Measurements from ENCODE around the gene KDM4B. TPM values are rescaled to one million over a fixed set of nuclear protein-coding genes. Genes with fewer than 3 reads are reported as not detected.
A peak's percentile ranks its signal among the peaks of the same experiment; 100 is the strongest.

KDM4B gene
- total RNA-seq, 2 donors from 2014 or later: 49.1 to 54.0 TPM

DNA sequence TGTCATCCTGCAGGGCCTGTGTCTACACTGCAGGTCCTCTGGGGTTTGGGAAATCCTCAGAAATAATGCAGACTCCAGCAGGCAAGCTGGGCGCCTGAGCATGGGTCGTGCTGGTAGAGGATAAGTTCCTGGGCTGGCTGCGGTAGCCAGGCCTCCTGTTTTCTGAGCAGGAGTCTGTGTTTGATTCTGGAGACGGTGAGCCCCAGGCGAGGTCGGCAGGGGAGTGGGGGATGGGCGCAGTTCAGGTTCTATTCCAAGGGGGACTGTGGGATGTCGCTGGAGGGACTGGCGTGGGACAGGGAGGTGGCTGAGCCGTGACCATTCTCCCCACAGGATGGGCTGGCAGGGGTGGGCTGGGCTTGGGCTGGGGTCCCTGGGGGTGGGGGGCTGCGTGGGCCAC, 154.7 kb downstream of the KDM4B start:
- Histone ChIP-seq H3K36me3 (peaks cover 27% of the 10 kb centered on the region), H3K27ac (no peak overlapping the region)

GRCh38 chr19:5124111-5124855, 155.4 kb downstream of the KDM4B start:
- DNase-seq (ENCODE audit: low spot score) (no peak), ATAC-seq (ENCODE audit: insufficient number of reproducible peaks, low FRiP score, low read depth) (no peak)
- peaks cover 9 to 43% of the 10 kb centered on the region in 2 donors for H3K4me1 ChIP-seq (ENCODE audit: control insufficient read depth in 1 of 2, low read depth in 2 of 2)
- no peaks in the 10 kb centered on the region for H3K27me3 ChIP-seq (replicated peaks; ENCODE audit: insufficient read depth)
- no peaks in the 10 kb centered on the region for H3K9me3 ChIP-seq
- TF ChIP-seq CTCF (IDR thresholded peaks at IDR 0.05): no peak
- no peak overlapping the region for H3K27ac ChIP-seq
- H3K36me3 ChIP-seq: peaks cover 25% of the 10 kb centered on the region
- H3K4me3 ChIP-seq: no peak overlapping the region

More for the DNA sequence above, 154.7 kb downstream of the KDM4B start:
- TF ChIP-seq CTCF (IDR thresholded peaks at IDR 0.05): no peak
- peaks cover 9 to 36% of the 10 kb centered on the region in 2 donors for H3K4me1 ChIP-seq (ENCODE audit: control insufficient read depth in 1 of 2, low read depth in 2 of 2)
- H3K27me3 ChIP-seq (replicated peaks; ENCODE audit: insufficient read depth): no peaks in the 10 kb centered on the region
- no peak overlapping the region for H3K4me3 ChIP-seq
- H3K9me3 ChIP-seq: no peaks in the 10 kb centered on the region
- no peak for DNase-seq (ENCODE audit: low spot score)
- no peak for ATAC-seq (ENCODE audit: insufficient number of reproducible peaks, low FRiP score, low read depth)

DNA sequence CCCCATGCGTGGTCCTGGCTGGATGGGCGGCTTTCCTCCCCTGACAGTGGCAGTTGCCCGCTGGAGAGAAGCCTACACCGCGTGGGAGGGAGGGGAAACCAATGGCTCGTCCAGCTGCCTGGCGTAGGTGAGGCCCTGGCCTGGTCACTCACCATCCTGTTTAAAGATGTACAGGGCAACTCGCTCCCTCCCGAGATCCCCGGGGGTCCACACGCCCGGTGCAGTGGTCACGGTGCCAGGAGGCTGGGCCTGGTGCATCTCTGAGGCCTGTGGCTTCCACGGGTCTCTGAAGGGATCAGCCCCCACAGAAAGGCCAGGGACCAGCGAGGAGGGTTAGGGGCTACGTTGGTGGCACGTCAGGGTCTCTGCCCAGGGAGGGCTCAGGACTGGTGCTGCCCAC, 156.5 kb downstream of the KDM4B start:
- no peaks in the 10 kb centered on the region for H3K9me3 ChIP-seq
- DNase-seq (ENCODE audit: low spot score) (no peak), ATAC-seq (ENCODE audit: insufficient number of reproducible peaks, low FRiP score, low read depth) (no peak)
- no peaks in the 10 kb centered on the region for H3K27me3 ChIP-seq (replicated peaks; ENCODE audit: insufficient read depth)
- peaks cover 9 to 44% of the 10 kb centered on the region in 2 donors for H3K4me1 ChIP-seq (ENCODE audit: control insufficient read depth in 1 of 2, low read depth in 2 of 2)
- H3K4me3 ChIP-seq: no peak overlapping the region
- H3K36me3 ChIP-seq: peaks cover 18% of the 10 kb centered on the region
- TF ChIP-seq CTCF (IDR thresholded peaks at IDR 0.05): no peak
- peak overlapping the region; percentile 8 to 12 for H3K27ac ChIP-seq

DNA sequence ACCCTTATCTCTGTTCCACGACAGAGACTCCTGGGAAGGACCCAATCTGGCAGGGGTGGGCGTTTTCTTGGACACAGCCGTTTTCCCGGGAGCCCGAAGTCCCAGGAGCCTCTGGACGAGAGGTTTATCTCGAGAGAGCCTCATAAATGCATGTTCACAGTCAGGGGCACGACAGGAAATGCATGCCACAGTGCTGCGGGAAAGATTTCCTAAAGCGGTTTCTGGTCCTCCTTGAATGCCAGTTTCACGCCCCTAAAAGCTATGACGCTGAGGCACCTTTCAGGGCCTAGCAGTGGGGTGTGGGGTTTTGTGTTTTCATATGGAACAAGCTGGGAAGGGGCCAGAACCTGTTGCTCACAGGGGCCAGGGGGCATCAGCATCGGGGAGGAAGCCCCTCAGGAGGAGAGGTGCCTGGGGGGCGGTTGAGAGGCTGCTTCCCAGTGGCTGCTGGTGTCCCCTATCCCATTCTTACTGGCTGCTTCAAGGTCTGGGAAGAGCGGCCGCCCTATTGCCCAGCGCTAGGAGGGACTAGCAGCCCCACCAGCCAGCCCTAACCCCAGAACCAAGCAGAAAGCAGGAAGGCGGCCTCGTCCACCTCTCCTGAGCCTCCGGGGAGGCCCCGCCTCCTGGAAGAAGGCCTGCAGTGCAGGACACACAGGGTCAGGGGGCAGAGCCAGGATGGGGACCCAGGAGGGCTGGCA, 157.0 kb downstream of the KDM4B start:
- peaks cover 9 to 44% of the 10 kb centered on the region in 2 donors for H3K4me1 ChIP-seq (ENCODE audit: control insufficient read depth in 1 of 2, low read depth in 2 of 2)
- H3K27ac ChIP-seq: peak overlapping the region; percentile 8 to 12
- H3K27me3 ChIP-seq (replicated peaks; ENCODE audit: insufficient read depth): no peaks in the 10 kb centered on the region
- ATAC-seq (ENCODE audit: insufficient number of reproducible peaks, low FRiP score, low read depth) (no peak), DNase-seq (ENCODE audit: low spot score) (no peak)
- no peaks in the 10 kb centered on the region for H3K9me3 ChIP-seq
- no peak for TF ChIP-seq CTCF (IDR thresholded peaks at IDR 0.05)
- peaks cover 12% of the 10 kb centered on the region for H3K36me3 ChIP-seq
- H3K4me3 ChIP-seq: no peak overlapping the region

DNA sequence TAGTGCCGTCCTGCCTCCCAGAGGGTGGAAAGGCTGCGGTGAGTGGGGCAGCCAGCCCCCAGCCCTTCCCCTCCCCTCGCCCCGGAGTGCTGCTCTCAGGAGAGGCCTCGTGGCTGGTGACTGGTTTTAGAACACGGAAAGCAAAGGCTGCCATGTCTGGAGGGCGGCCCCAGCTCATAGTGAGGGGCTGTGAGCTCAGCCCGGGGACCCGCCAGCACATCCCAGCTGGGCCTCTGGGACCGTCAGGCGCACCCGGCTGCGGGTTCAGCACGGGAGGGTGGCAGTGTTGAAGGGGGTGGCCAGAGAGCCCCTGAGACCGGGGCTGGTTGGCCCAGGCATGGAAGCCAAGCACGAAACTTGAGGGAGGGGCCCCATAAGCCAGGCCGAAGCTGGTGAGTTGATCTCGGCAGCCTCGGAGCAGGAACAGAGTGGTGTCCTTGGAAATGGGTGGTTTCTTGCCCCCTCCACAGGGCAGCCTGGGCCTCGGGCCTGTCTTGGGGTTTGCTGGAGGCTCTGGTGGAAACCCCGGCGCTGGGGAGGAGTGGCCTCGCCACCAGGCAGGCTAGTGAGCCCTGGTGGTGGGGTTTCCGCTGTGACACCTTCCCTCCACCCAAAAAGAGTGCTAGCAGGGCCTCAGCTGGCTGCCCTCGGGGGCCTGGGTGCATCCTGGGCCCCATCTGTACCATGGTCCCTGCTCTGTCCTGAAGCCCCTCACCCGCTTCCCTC, 157.7 kb downstream of the KDM4B start:
- no peak for DNase-seq (ENCODE audit: low spot score)
- no peak for ATAC-seq (ENCODE audit: insufficient number of reproducible peaks, low FRiP score, low read depth)
- Histone ChIP-seq H3K27me3 (replicated peaks; ENCODE audit: insufficient read depth) (no peaks in the 10 kb centered on the region), H3K27ac (no peak overlapping the region), H3K4me3 (no peak overlapping the region), H3K36me3 (peaks cover 9% of the 10 kb centered on the region), H3K9me3 (no peaks in the 10 kb centered on the region), H3K4me1 (ENCODE audit: control insufficient read depth in 1 of 2, low read depth in 2 of 2) (peaks cover 9 to 44% of the 10 kb centered on the region in 2 donors)
- no peak for TF ChIP-seq CTCF (IDR thresholded peaks at IDR 0.05)

Measured in thoracic aorta (tissue), 2 donors.